ENCODE measurements around the gene PTGES3. TPM values are rescaled to one million over a fixed set of nuclear protein-coding genes. Genes with fewer than 3 reads are reported as not detected.
A peak's percentile ranks its signal among the peaks of the same experiment; 100 is the strongest.

Gene PTGES3
- total and polyA plus RNA-seq, 10 of the 15 experiments (the other 5 are each of a cell fraction or from before 2014, with no cell fraction given): 117 to 520 (median 175) TPM

GRCh38 chr12:56636675-56637540, 51.2 kb downstream of the PTGES3 start (continued):
- TF ChIP-seq RELB (IDR thresholded peaks at IDR 0.05; ENCODE audit: low read depth): peak; percentile 92
- no peak for TF ChIP-seq IRF5 (IDR thresholded peaks at IDR 0.05; ENCODE audit: borderline replicate concordance)
- TF ChIP-seq REST (IDR thresholded peaks at IDR 0.05; ENCODE audit: low read depth, low read length): no peak
- no peak for TF ChIP-seq TCF7 (IDR thresholded peaks at IDR 0.05; ENCODE audit: borderline replicate concordance)
- TF ChIP-seq KDM1A (IDR thresholded peaks at IDR 0.05; ENCODE audit: borderline replicate concordance): no peak
- TF ChIP-seq ZNF207 (IDR thresholded peaks at IDR 0.05; ENCODE audit: borderline replicate concordance): peak; percentile 39
- TF ChIP-seq PRDM15 (CRISPR knock-in tag; IDR thresholded peaks at IDR 0.05): no peak
- TF ChIP-seq POLR2A (IDR thresholded peaks at IDR 0.05; ENCODE audit: low read depth, low read length): no peak
- TF ChIP-seq SMARCA5 (IDR thresholded peaks at IDR 0.05): peak; percentile 71
- TF ChIP-seq CUX1 (IDR thresholded peaks at IDR 0.05; ENCODE audit: insufficient replicate concordance, low read depth, low read length): no peak
- TF ChIP-seq POLR2AphosphoS2 (IDR thresholded peaks at IDR 0.05; ENCODE audit: low read depth, low read length): peak; percentile 87
- no peak for TF ChIP-seq TAF1 (IDR thresholded peaks at IDR 0.05; ENCODE audit: borderline replicate concordance, low read depth, low read length)
- no peak for TF ChIP-seq SIX5 (IDR thresholded peaks at IDR 0.05; ENCODE audit: low read depth, low read length, severe bottlenecking)
